Smooth muscle cell of the coronary artery (primary cell): Measurements from ENCODE around the gene NDOR1. TPM values are rescaled to one million over a fixed set of nuclear protein-coding genes. Genes with fewer than 3 reads are reported as not detected.

Experiments
- total RNA-seq: library from RNA; depleted of rRNA; stranded (reverse); fragments of >200 nt; gene quantifications from 2 replicates; pipeline ENCODE4 v1.2.3, GENCODE V29; 2014; ENCODE audit warnings: low replicate concordance

The NDOR1 gene
- total RNA-seq, 1 donor from 2014 or later = 3.2 TPM

Other genes with a start within 250 kb of the NDOR1 start
- 1.1 and 33.0 TPM in 2 replicates for gene PTGDS, start 228.2 kb upstream of the NDOR1 start, total RNA-seq
- gene LCNL1, start 222.7 kb upstream of the NDOR1 start, total RNA-seq = 0.15 and 6.1 TPM in 2 replicates
- gene PAXX, start 213.3 kb upstream of the NDOR1 start, total RNA-seq = 4.6 and 11.6 TPM in 2 replicates
- 1.3 and 4.6 TPM in 2 replicates for gene CLIC3, start 209.1 kb upstream of the NDOR1 start, total RNA-seq
- 13.4 and 39.3 TPM in 2 replicates for gene ABCA2, start 177.5 kb upstream of the NDOR1 start, total RNA-seq
- gene FUT7, start 173.6 kb upstream of the NDOR1 start, total RNA-seq = not detected in 2 replicates
- 9.5 and 11.6 TPM in 2 replicates for gene NPDC1, start 159.5 kb upstream of the NDOR1 start, total RNA-seq
- gene ENTPD2, start 151.6 kb upstream of the NDOR1 start, total RNA-seq = not detected in 2 replicates
- under 0.01 and 2.2 TPM in 2 replicates for gene SAPCD2, start 135.1 kb upstream of the NDOR1 start, total RNA-seq
- 12.3 and 12.9 TPM in 2 replicates for gene UAP1L1, start 128.2 kb upstream of the NDOR1 start, total RNA-seq
- 69.0 and 76.6 TPM in 2 replicates for gene MAN1B1, start 118.7 kb upstream of the NDOR1 start, total RNA-seq
- gene DPP7, start 91.0 kb upstream of the NDOR1 start, total RNA-seq = 93.0 and 99.2 TPM in 2 replicates
- gene GRIN1, start 66.5 kb upstream of the NDOR1 start, total RNA-seq = under 0.01 TPM in 1 of 2 replicates, not detected in the other
- gene LRRC26, start 35.6 kb upstream of the NDOR1 start, total RNA-seq = not detected in 2 replicates
- not detected in 2 replicates for gene TMEM210, start 33.6 kb upstream of the NDOR1 start, total RNA-seq
- gene ANAPC2, start 17.1 kb upstream of the NDOR1 start, total RNA-seq = 20.3 and 24.0 TPM in 2 replicates
- 52.3 and 82.1 TPM in 2 replicates for gene SSNA1, start 17.0 kb upstream of the NDOR1 start, total RNA-seq
- gene TPRN, start 5.0 kb upstream of the NDOR1 start, total RNA-seq = 1.5 and 4.6 TPM in 2 replicates
- gene TMEM203, start 52 bp upstream of the NDOR1 start, total RNA-seq = 23.2 and 25.3 TPM in 2 replicates
- gene RNF208, start 16.5 kb downstream of the NDOR1 start, total RNA-seq = not detected in 2 replicates
- 0.12 and 0.30 TPM in 2 replicates for gene CYSRT1, start 19.5 kb downstream of the NDOR1 start, total RNA-seq
- under 0.01 TPM in 1 of 2 replicates, not detected in the other for gene RNF224, start 21.8 kb downstream of the NDOR1 start, total RNA-seq
- gene SLC34A3, start 25.2 kb downstream of the NDOR1 start, total RNA-seq = not detected in 2 replicates
- gene TUBB4B, start 35.6 kb downstream of the NDOR1 start, total RNA-seq = 117 and 143 TPM in 2 replicates
- gene STPG3, start 45.6 kb downstream of the NDOR1 start, total RNA-seq = not detected in 2 replicates
- 51.3 and 54.2 TPM in 2 replicates for gene NELFB, start 49.6 kb downstream of the NDOR1 start, total RNA-seq
- 1.9 and 16.6 TPM in 2 replicates for gene TOR4A, start 72.0 kb downstream of the NDOR1 start, total RNA-seq
- 0.30 and 0.47 TPM in 2 replicates for gene NRARP, start 96.6 kb downstream of the NDOR1 start, total RNA-seq
- 8.3 and 13.5 TPM in 2 replicates for gene EXD3, start 217.5 kb downstream of the NDOR1 start, total RNA-seq
- 0.38 and 0.47 TPM in 2 replicates for gene NOXA1, start 217.7 kb downstream of the NDOR1 start, total RNA-seq
- gene ENTPD8, start 235.7 kb downstream of the NDOR1 start, total RNA-seq = 0.15 TPM in 1 of 2 replicates, not detected in the other